Motor neuron (in vitro differentiated cells): ENCODE measurements around the gene PDCD4. TPM values are rescaled to one million over a fixed set of nuclear protein-coding genes. Genes with fewer than 3 reads are reported as not detected.
A peak's percentile ranks its signal among the peaks of the same experiment; 100 is the strongest.

Source experiments
- ATAC-seq, 8 experiments: fragments of 200-7000 bp; cut with Tn5 transposase; replicated peaks in 6 of 8; 2 replicates each; pipeline ENCODE4 v1.8.0; 2021; ENCODE audit warnings: mild to moderate bottlenecking in 8 of 8, moderate library complexity in 8 of 8
- H3K27ac ChIP-seq, 2 donors: fragments of 250-450 bp; sonication (Bioruptor Pico); 2 replicates each; pipeline ENCODE4 v1.9.0; 2021; ENCODE audit warnings: antibody characterized with exemption in 2 of 2, mild to moderate bottlenecking in 2 of 2, moderate library complexity in 1 of 2
- H3K4me1 ChIP-seq, 2 donors: fragments of 250-450 bp; sonication (Bioruptor Pico); replicated peaks in 1 of 2; 2 replicates each; pipeline ENCODE4 v1.6.1; 2021; ENCODE audit warnings: antibody characterized with exemption in 2 of 2, mild to moderate bottlenecking in 2 of 2, moderate library complexity in 1 of 2
- H3K4me3 ChIP-seq, 5 donors: fragments of 250-450 bp; sonication (Bioruptor Pico); 2 replicates each; pipeline ENCODE4 v1.9.0; 2021; ENCODE audit warnings: antibody characterized with exemption in 5 of 5, mild to moderate bottlenecking in 5 of 5, moderate library complexity in 4 of 5
- WGBS, 10 experiments: fragments of 450-650 bp; shearing (Covaris generic); methylation state at CpG; one replicate each; pipeline ENCODE4 v1.0.0; 2022; 5-methylcytosine and 5-hydroxymethylcytosine counted together
- in situ Hi-C, 9 experiments: fragments of 400-800 bp; cut with MboI; loops; one replicate each; pipeline ENCODE4 v1.15.0; 2021; ENCODE audit warnings: low sequenced_read_pairs in 9 of 9, low pct_unique_long_range_greater_than_20kb in 2 of 9; ENCODE audit not compliant: unreplicated experiment in 9 of 9
- total RNA-seq, 8 experiments: library from RNA; unstranded; fragments of 300-600 nt; gene quantifications; 2 replicates each; pipeline versions ENCODE4 v1.2.3 to v1.2.4, GENCODE V29; 2022

PDCD4 gene
- total RNA-seq = 100 to 1,000 TPM in 1 of 8 experiments, 10 to 100 TPM in 7; 34.2 to 141 (median 55.0) TPM

DNA sequence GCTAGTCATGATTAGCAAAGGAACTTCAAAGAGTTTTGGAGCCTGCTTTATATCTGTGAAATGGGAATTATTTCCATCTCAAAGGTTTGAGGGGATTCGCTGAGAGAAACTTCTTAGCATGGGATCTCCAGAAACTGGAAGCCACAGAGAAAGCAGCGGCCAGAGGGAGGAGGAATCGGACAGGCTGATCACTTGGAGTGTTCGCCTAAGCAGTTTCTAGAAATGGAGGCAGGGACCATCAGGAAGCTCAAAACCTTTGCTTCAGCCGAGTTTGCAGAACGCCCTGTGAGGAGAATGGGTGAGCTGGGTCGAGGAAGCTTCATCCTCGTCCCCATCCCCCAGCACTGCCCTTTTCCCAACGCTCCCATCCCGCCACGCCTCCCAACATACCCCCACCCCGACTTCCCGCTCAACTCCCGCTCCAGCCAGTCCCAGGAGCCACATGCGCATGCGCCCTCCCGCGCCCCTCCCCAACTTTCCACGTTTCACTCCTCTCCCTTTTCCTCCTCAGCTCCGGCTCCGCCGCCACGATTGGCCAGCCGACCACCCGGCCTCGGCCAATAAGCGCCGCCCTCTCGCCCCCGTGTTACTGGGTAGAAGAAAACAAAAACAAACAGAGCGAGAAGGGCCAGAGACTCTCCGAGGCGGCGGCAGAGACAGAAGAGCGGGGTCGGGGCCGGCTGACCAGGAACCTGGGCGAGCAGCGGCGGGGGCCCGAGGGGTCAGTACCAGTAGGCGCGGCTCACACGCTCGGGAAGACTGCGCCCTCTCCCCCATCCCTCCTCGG is at the start of gene PDCD4:
PDCD4 (plus strand) TSS at position 631 of the 787 bp plus-strand sequence. CDS start 4,100 bp downstream, outside the sequence.
- ATAC-seq = peak; percentile 88 to 92 (median 89)
- 0 to 40% (median 11%) methylated on average over 1 to 14 of the region's 47 CpGs; no CpG with 5 or more reads in 1 of the 10 experiments for WGBS, 10 experiments
- in situ Hi-C loops = no loop called here
- H3K4me3 ChIP-seq = peak within 1 kb of the TSS; percentile 57 to 88 (median 84)
- H3K4me1 ChIP-seq = peaks cover 7 to 8% of the 10 kb centered on the region in 2 donors
- peak within 1 kb of the TSS; percentile 86 to 88 for H3K27ac ChIP-seq

DNA sequence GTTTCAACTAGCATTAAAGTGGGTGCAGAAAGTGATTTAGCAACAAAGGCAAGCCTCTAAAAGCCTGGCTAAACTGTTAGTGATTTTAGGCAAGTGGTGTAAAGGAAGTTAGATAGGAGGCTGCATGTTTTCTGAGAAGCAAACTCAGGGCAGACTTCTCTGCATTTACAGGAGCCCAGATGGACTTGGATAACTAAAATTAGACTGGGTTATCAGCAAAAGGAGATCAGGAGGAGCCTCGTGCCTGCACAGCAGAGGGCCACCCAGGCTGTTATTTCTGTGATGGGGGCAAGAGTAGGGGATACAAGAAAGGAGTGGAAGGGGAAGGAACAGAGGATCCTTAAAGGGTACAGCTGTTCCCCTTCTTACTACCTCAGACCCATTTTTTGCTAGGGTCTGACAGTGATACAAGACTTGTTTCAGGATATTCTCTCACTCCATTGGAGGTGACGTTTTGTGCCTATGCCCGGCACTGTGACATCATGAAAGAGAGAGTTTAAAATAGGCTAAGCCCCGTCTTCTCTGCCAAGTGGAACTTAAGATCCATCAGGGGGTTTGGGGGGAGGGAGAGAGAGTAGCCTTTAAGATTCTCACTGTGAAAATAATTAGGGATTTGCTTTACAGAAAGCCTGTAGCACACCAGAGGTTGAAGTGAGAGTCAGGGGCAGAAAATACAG is 49.6 kb upstream of the PDCD4 start:
- ATAC-seq = peak in 5 of 8 experiments; percentile 3 to 40 (median 32)
- peak overlapping the region; percentile 53 to 63 for H3K27ac ChIP-seq
- WGBS, 10 experiments = 20 to 100% (median 41%) methylated on average over 1 to 3 of the region's 4 CpGs; no CpG with 5 or more reads in 3 of the 10 experiments
- in situ Hi-C loops = no loop called here
- H3K4me3 ChIP-seq = no peak overlapping the region
- H3K4me1 ChIP-seq = peaks cover 19 to 31% of the 10 kb centered on the region in 2 donors

DNA sequence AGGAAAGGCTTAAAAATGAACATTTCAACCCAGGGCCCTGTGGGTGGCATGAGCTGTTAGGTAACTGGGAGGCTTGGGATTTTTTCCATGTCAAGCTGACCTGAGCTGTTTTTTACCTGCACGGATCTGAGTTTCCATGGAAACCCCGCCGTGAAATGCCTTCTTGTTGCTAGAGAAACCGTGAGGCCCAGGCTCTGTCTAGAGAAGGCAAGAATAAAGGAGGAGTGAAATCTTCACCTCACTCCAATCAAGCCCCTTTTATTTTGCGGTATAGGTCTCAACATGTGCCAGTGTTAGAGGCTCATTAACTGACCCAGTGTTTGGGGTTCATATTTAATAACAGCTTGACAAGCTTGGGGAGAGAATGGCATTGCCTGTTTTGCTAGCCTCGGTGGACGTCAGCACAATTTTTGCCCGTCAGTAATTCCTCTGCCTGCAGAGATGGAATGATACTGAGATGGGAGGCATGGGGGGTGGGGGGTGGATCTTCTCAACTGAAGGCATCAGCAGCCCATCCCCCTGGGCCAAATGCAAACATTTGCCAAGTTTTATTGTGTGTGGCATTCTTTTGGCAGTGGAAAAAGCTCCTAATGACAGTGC is 48.9 kb upstream of the PDCD4 start:
- WGBS, 10 experiments = 5 to 60% (median 15%) methylated on average over 1 to 8 of the region's 8 CpGs; no CpG with 5 or more reads in 4 of the 10 experiments
- ATAC-seq = peak in 5 of 8 experiments; percentile 71 to 85 (median 80)
- H3K4me1 ChIP-seq = peaks cover 19 to 26% of the 10 kb centered on the region in 2 donors

DNA sequence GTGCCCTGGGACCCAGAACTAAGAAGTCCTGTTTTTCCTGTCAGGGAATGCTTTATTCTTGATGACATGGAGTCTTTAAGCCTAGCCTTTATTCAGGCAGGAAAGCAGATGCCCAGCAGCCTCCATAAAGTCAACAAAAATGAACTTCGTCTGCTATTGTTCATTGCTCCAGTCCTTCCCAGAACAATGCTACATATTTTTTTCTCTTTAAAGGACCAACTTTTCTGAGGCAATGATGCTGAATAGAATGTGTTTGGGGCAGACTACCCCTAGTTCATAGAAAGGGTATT is 47.6 kb upstream of the PDCD4 start:
- WGBS, 10 experiments = 40 to 93% (median 67%) methylated on average over 1 of the region's 1 CpG; no CpG with 5 or more reads in 5 of the 10 experiments
- in situ Hi-C loops = no loop called here
- peaks cover 19 to 26% of the 10 kb centered on the region in 2 donors for H3K4me1 ChIP-seq
- ATAC-seq = no peak
- H3K4me3 ChIP-seq = no peak overlapping the region
- no peak overlapping the region for H3K27ac ChIP-seq

More for the DNA sequence above, 48.9 kb upstream of the PDCD4 start:
- Histone ChIP-seq H3K27ac (peak overlapping the region; percentile 53 to 63), H3K4me3 (no peak overlapping the region)
- in situ Hi-C loops = no loop called here

DNA sequence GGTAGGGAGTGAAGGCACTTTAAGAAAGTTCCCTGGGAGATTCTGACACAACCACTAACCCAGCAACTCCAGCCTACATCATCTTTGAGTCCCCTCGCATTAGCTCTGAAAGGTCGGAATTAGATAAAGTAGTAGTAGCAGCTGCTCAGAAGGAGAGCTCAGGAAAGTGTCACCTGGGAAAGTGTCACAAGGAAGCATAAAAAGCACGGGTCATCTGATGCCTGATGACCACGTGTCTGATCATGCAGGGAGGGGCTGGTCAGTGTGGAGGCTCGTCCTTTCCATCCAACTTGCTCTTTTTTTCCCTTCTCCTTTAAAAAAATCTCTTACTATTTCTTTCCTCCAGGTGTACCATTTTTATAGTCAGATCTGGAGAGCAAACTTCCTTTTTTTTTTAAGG is 47.1 kb upstream of the PDCD4 start:
- Histone ChIP-seq H3K4me1 (peaks cover 19 to 26% of the 10 kb centered on the region in 2 donors), H3K4me3 (no peak overlapping the region), H3K27ac (no peak overlapping the region)
- ATAC-seq = no peak
- 20 to 83% (median 63%) methylated on average over 1 to 5 of the region's 5 CpGs; no CpG with 5 or more reads in 2 of the 10 experiments for WGBS, 10 experiments
- in situ Hi-C loops = no loop called here

DNA sequence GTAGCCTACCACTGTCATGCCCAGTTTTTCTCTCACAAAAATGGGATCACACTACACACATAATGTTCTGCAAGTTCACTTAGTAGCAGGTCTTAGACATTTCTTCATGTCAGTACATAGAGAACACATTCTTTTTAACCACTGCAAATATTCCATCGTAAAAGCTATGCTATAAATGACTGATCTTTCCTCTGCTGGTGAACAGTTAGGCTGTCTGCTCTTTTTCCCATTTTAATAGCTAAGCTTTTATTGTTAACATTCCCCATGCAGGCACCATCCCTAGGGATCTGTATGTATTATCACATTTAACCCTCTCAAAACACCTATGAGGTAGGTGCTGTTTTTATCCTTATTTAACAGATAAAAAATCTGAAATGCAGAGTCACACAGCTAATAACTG is 46.2 kb upstream of the PDCD4 start:
- 50 to 100% (median 82%) methylated on average over 1 of the region's 1 CpG; no CpG with 5 or more reads in 4 of the 10 experiments for WGBS, 10 experiments
- H3K27ac ChIP-seq = no peak overlapping the region
- in situ Hi-C loops = no loop called here

DNA sequence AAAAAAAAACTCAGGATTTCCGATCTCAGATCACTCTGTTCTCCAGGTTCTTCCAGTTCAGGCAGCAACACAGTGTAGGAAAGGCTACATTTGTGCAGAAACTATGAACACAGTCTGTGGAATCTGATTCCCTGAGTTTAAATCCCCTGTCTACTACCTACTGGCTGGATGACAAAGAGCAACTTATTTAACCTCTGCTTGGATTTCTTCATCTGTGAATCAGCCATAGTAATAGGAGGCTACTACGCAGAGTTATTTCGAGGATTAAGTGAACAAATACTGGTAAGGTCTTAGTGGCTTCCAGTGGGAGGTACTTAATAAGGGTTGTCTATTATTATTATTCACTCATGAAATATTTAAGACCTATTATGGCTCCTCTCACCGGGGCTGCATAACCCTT is 44.3 kb upstream of the PDCD4 start:
- H3K27ac ChIP-seq = no peak overlapping the region
- WGBS, 10 experiments = 50 to 100% (median 66%) methylated on average over 1 to 4 of the region's 4 CpGs; no CpG with 5 or more reads in 2 of the 10 experiments
- in situ Hi-C loops = no loop called here
- H3K4me1 ChIP-seq = peaks cover 15 to 22% of the 10 kb centered on the region in 2 donors
- H3K4me3 ChIP-seq = no peak overlapping the region
- ATAC-seq = no peak

More for the DNA sequence above, 46.2 kb upstream of the PDCD4 start:
- peaks cover 19 to 26% of the 10 kb centered on the region in 2 donors for H3K4me1 ChIP-seq
- H3K4me3 ChIP-seq = no peak overlapping the region
- ATAC-seq = peak in 1 of 8 experiments; percentile 23

DNA sequence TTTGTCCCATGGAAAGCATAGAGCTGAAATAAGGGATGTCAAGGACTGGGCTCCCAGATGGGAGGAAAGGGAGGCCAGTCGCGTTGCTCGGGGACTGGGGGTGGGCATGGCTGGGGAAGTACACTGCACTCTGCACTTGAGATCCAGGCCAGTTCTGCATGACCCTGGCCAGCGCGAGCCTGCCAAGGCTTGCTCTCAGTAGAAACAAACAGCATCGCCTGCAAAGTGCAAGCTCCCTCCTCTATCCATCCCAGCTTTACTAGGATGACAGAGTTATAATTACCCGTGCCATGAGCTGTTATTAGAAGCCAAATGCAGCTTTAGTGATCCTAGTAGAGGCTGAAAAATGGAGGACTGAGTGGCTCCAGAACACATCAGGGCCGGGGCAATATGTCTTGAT is 43.9 kb upstream of the PDCD4 start:
- no peak overlapping the region for H3K27ac ChIP-seq
- 40 to 100% (median 80%) methylated on average over 1 to 5 of the region's 8 CpGs; no CpG with 5 or more reads in 3 of the 10 experiments for WGBS, 10 experiments
- no peak overlapping the region for H3K4me3 ChIP-seq
- peaks cover 11 to 18% of the 10 kb centered on the region in 2 donors for H3K4me1 ChIP-seq
- in situ Hi-C loops = no loop called here
- ATAC-seq = peak in 5 of 8 experiments; percentile 38 to 79 (median 42)

DNA sequence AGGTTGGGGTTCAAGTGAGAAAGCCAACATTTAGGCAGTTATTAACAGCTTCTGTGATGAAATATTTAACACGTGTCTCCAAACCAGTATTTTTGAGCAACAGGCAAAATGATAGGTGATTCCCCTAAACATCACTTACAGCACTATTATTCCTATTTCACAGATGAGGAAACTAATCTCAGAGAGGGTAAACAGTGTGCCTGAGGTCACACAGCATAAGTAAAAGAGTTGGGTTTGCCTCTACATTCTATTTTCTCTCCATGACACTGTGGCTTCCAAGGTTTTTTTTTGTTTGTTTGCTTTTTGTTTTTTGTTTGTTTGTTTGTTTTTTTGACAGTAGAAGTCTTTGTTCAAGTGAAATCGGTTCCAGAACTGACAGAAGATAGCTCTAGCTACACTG is 43.2 kb upstream of the PDCD4 start:
- H3K4me1 ChIP-seq = peaks cover 4 to 14% of the 10 kb centered on the region in 2 donors
- H3K4me3 ChIP-seq = no peak overlapping the region
- no peak overlapping the region for H3K27ac ChIP-seq
- ATAC-seq = no peak
- in situ Hi-C loops = no loop called here
- 28 to 84% (median 56%) methylated on average over 1 to 2 of the region's 2 CpGs; no CpG with 5 or more reads in 2 of the 10 experiments for WGBS, 10 experiments

DNA sequence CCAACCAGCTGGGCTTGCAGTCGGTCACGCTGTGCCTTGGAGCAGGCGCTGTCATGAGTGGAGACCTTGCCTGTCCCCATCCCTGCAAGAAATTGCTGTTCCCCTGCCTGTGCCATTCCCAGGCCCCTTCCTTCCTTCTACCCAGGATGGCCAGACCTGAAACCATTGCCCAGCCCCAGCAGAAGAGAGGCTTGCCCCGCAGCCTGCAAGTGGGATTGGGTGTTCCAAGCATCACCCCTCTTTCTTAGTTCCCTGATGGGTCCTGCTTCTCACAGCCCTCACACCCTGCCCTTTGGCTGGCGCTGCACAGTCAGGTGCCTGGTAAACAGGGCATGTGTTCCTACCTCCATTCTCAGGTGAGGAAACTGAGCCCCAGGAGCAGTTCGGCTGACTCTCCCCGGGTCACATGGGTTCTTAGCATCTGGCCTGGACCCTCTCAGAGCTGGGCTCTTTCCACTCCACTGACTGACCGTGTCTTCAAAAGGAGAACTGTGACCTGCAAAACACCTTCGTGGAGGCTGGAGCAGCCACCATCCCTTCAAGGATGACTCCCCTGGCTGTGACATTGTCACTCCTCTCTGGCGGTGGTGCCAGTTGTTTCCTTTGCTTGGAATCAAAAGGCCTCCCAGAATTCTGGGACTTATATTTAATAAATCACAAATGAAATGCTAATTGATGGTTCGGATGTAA is 41.9 kb upstream of the PDCD4 start:
- Histone ChIP-seq H3K4me1 (peaks cover 0 to 14% of the 10 kb centered on the region in 2 donors), H3K4me3 (no peak overlapping the region), H3K27ac (no peak overlapping the region)
- 31 to 100% (median 92%) methylated on average over 1 to 7 of the region's 11 CpGs; no CpG with 5 or more reads in 1 of the 10 experiments for WGBS, 10 experiments
- no peak for ATAC-seq
- in situ Hi-C loops = no loop called here

DNA sequence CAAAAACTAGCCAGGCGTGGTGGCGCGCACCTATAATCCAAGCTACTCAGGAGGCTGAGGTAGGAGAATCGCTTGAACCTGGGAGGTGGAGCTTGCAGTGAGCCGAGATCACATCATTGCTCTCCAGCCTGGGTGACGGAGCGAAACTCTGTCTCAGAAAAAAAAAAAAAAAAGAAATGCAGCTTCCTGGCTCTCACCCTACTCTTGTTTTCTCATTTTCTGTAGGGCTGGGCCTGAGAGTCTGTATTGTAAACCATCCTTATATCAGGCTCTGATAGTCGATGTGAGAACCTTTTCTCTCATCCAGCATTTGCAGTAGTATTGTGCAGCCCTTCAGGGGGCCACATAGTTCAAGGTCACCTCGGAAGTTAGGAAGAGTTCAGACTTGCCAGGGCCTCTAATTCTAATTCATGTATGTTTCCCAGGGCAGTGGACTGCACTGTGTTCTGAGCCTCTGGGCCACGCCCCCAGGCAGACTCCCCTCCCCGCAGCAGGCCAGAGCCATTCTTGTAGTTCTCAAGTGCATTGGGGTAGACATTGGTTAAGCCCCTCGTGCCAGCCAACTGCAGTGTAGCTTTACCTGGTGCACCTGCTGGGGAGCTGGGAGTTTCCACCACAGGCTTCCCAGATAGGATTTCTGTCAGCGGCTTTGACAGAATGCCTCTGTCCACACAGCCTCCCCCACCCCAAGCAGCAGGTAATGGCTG is 38.3 kb upstream of the PDCD4 start:
- in situ Hi-C loops = no loop called here
- peak in 4 of 8 experiments; percentile 51 to 67 (median 61) for ATAC-seq
- H3K4me1 ChIP-seq = peaks cover 0 to 20% of the 10 kb centered on the region in 2 donors
- no peak overlapping the region for H3K27ac ChIP-seq
- no peak overlapping the region for H3K4me3 ChIP-seq
- WGBS, 10 experiments = 70 to 100% (median 76%) methylated on average over 1 to 6 of the region's 13 CpGs; no CpG with 5 or more reads in 2 of the 10 experiments
